Sigmoid colon (tissue), 4 donors: ENCODE measurements around the gene FAM229B.
"Not testable (repeated sequence)": the region's sequence is repeated elsewhere in the genome, so short reads cannot be mapped to it uniquely, and the experiment has no call there.

Experiments used
- EP300 ChIP-seq, 4 donors: sonication (generic); formaldehyde crosslinking; IDR thresholded peaks; one replicate each; pipeline ENCODE4 v1.6.1; 2017; ENCODE audit warnings: antibody characterized with exemption in 4 of 4
- POLR2A ChIP-seq, 2 donors: fragments of 450-650 bp; IDR thresholded peaks; one replicate each; pipeline ENCODE4 v1.6.1; 2016; ENCODE audit warnings: antibody characterized with exemption in 2 of 2, mild to moderate bottlenecking in 2 of 2, moderate library complexity in 2 of 2
- POLR2AphosphoS5 ChIP-seq, 4 donors: sonication (generic); formaldehyde crosslinking; IDR thresholded peaks; one replicate each; pipeline ENCODE4 v1.6.1; 2017; ENCODE audit warnings: antibody characterized with exemption in 4 of 4
- TF ChIP-seq, protein P1 (sequence below), 4 experiments: fragments of 450-650 bp in 3 of 4; fragments of 200-600 bp in 1 of 4; IDR thresholded peaks; one replicate each; pipeline ENCODE4 v1.5.1; 2016 to 2019; ENCODE audit warnings: antibody characterized with exemption in 4 of 4, mild to moderate bottlenecking in 3 of 4, moderate library complexity in 2 of 4

DNA sequence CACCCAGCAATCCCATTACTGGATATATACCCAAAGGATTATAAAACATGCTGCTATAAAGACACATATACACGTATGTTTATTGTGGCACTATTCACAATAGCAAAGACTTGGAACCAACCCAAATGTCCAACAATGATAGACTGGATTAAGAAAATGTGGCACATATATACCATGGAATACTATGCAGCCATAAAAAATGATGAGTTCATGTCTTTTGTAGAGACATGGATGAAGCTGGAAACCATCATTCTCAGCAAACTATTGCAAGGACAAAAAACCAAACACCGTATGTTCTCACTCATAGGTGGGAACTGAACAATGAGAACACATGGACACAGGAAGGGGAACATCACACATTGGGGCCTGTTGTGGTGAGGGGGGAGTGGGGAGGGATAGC is 18.6 kb downstream of the FAM229B start:
- not testable (repeated sequence) for TF ChIP-seq EP300, POLR2A, POLR2AphosphoS5 (IDR thresholded peaks at IDR 0.05)
- TF ChIP-seq, protein P1, sequence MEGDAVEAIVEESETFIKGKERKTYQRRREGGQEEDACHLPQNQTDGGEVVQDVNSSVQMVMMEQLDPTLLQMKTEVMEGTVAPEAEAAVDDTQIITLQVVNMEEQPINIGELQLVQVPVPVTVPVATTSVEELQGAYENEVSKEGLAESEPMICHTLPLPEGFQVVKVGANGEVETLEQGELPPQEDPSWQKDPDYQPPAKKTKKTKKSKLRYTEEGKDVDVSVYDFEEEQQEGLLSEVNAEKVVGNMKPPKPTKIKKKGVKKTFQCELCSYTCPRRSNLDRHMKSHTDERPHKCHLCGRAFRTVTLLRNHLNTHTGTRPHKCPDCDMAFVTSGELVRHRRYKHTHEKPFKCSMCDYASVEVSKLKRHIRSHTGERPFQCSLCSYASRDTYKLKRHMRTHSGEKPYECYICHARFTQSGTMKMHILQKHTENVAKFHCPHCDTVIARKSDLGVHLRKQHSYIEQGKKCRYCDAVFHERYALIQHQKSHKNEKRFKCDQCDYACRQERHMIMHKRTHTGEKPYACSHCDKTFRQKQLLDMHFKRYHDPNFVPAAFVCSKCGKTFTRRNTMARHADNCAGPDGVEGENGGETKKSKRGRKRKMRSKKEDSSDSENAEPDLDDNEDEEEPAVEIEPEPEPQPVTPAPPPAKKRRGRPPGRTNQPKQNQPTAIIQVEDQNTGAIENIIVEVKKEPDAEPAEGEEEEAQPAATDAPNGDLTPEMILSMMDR (IDR thresholded peaks at IDR 0.05), result not testable (repeated sequence)
